ENCODE measurements around the gene ACSM6.
"Not testable (repeated sequence)": the region's sequence is repeated elsewhere in the genome, so short reads cannot be mapped to it uniquely, and the experiment has no call there.

DNA sequence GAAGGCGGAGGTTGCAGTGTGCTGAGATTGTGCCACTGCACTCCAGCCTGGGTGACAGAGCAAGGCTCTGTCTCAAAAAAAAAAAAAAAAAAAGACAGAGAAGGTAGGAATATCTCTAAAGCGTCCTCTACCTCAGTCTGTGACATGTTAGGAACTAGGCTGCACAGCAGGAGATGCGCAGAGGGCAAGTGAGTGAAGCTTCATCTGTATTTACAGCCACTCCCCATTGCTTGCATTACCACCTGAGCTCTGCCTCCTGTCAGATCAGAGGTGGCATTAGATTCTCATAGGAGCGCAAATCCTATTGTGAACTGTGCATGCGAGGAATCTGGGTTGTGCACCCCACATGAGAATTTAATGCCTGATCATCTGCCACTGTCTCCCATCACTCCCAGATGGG, 8.8 kb downstream of the ACSM6 start:
- TF ChIP-seq, protein P1, sequence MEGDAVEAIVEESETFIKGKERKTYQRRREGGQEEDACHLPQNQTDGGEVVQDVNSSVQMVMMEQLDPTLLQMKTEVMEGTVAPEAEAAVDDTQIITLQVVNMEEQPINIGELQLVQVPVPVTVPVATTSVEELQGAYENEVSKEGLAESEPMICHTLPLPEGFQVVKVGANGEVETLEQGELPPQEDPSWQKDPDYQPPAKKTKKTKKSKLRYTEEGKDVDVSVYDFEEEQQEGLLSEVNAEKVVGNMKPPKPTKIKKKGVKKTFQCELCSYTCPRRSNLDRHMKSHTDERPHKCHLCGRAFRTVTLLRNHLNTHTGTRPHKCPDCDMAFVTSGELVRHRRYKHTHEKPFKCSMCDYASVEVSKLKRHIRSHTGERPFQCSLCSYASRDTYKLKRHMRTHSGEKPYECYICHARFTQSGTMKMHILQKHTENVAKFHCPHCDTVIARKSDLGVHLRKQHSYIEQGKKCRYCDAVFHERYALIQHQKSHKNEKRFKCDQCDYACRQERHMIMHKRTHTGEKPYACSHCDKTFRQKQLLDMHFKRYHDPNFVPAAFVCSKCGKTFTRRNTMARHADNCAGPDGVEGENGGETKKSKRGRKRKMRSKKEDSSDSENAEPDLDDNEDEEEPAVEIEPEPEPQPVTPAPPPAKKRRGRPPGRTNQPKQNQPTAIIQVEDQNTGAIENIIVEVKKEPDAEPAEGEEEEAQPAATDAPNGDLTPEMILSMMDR (optimal IDR thresholded peaks at IDR 0.05 in 1 of 3, IDR thresholded peaks at IDR 0.05 in 1 of 3, conservative IDR thresholded peaks at IDR 0.05 in 1 of 3; ENCODE audit: extremely low read depth in 1 of 3, insufficient read depth in 2 of 3, low read length in 3 of 3), result not testable (repeated sequence)
- not testable (repeated sequence) for TF ChIP-seq EZH2 (IDR thresholded peaks at IDR 0.05; ENCODE audit: low read length)
